Hematopoietic multipotent progenitor cell treated with erythropoietin and hydrocortisone succinate and interleukin-3 and kit ligand, for 8 days (in vitro differentiated cells): ENCODE measurements around the gene MAP3K21.

Experiments
- DNase-seq: peaks from one replicate; pipeline ENCODE4 v3.0.0-alpha.2; 2015

MAP3K21 gene

GRCh38 chr1:233360525-233361102 is 33.1 kb downstream of the MAP3K21 start:
- DNase-seq: no peak

- no peak for DNase-seq
Measured at GRCh38 chr1:233361876-233362275, 34.4 kb downstream of the MAP3K21 start.

DNA sequence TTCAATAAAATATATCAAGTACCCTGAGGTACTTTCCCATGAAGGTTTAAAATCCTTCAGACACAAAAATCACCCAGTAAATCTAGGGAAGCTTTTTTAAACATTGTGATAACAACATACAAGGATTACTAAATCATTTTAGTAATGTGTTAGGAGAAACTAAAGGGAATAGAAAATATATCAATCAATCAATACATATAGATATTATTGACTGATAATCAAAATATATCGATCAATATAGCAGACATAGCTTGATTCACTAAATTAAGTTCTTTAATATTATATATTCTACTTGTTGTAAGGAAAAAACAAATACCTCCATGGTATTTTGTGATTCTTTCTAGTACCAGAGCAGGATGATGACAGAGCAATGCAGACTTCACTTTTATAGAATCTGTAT is 35.2 kb downstream of the MAP3K21 start:
- no peak for DNase-seq

- DNase-seq: no peak
Measured at GRCh38 chr1:233364026-233364425, 36.5 kb downstream of the MAP3K21 start.

DNA sequence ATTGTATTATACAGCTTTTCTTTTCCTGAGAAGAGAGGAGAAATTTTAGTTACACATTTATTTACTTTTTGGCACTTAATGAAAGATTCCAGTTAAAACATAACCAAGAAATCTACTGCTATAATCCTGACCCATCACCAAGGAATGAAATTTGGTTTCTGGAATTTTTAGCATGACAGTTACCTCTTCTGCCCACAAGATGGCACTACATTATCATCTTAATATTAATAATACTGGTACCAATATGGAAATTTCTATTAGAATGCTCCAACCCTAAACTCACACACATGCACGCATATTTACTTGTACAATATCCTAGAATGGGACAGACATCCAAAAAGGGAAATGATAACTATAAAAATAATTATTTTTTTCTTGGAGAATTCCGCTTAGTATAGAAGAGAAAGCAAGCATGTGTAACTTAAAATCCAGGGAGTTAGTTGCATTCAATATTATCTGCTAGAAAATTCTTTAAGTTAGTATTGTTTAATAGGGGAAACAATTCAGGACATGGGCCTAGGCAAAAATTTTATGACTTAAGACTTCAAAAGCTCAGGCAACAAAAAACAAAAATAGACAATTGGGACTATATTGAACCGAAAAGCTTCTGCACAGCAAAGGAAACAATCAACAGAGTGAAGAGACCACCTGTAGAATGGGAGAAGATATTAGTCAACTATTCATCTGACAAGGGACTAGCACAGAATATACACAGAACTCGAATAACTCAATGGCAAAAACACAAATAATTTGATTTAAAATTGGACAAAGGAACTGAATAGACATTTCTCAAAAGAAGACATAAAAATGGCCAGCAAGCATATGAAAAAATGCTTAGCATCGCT is 37.4 kb downstream of the MAP3K21 start:
- DNase-seq: peak; percentile 4

- DNase-seq: no peak
Measured at GRCh38 chr1:233366575-233366974, 39.1 kb downstream of the MAP3K21 start.

- no peak for DNase-seq
Measured at GRCh38 chr1:233367057-233367803, 39.7 kb downstream of the MAP3K21 start.

DNA sequence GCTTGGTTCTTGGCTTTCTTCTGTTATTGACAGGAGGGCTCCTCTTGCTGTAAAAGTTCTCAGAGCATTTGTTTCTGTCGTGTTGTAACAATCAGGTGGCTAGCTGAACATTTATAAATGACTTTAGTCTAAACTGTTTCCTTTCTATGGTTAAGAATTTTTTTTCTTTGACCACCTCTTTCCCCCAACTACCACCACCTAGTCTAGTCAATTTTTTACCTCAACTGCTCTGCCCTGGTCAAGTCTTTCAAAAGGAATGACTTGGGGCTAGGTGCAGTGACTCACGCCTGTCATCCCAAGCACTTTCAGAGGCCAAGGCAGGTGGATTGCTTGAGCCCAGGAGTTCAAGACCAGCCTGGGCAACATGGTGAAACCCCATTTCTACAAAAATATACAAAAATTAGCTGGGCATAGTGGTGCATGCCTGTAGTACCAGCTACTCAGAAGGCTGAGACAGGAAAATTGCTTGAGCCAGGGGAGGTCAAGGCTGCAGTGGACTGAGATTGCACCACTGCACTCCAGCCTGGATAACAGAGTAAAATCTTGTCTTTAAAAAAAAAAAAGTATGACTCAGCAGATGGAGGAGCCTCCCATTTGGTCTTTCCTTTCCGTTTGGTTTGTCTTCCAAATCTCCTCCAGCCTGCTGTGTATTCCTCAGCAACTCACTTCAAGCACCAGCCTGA is 40.7 kb downstream of the MAP3K21 start:
- no peak for DNase-seq

DNA sequence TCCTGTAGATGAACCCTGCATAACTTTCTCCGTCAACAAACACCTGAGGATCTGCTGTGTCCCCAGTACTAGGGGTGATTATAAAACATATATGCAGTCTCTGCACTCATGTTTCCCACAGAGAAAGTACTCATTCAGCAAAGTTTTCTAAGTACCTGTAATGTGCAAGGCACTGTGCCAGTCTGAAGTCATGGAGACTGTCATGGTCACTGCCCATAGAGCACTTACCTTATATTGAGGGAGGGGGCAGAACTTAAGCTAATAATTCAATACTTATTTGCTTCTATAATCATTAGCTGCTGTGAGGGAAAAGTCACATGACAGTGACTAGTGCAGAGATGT is 41.2 kb downstream of the MAP3K21 start:
- no peak for DNase-seq

GRCh38 chr1:233372218-233373120 is 44.9 kb downstream of the MAP3K21 start:
- DNase-seq: no peak

DNA sequence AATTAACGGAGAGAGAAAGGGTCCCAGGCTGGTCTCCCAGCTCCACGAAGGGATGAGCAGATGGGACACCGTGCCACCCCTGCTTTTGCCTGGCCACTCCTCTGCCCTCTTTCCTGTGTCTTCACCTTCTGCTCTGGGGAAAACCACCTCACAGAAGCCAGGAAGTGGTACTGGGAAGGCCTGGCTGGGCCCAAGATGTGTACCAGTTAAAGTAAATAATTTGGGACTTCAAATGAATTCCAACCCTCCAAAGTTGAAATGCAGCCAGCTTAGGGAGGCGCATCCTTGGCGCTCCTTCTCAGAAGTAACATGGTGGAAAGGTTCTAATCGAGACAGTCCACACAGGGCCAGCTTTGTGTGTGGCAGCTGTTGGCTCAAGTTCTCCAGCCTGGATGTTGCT is 45.7 kb downstream of the MAP3K21 start:
- DNase-seq: no peak

- no peak for DNase-seq
Measured at GRCh38 chr1:233375653-233376052, 48.1 kb downstream of the MAP3K21 start.

DNA sequence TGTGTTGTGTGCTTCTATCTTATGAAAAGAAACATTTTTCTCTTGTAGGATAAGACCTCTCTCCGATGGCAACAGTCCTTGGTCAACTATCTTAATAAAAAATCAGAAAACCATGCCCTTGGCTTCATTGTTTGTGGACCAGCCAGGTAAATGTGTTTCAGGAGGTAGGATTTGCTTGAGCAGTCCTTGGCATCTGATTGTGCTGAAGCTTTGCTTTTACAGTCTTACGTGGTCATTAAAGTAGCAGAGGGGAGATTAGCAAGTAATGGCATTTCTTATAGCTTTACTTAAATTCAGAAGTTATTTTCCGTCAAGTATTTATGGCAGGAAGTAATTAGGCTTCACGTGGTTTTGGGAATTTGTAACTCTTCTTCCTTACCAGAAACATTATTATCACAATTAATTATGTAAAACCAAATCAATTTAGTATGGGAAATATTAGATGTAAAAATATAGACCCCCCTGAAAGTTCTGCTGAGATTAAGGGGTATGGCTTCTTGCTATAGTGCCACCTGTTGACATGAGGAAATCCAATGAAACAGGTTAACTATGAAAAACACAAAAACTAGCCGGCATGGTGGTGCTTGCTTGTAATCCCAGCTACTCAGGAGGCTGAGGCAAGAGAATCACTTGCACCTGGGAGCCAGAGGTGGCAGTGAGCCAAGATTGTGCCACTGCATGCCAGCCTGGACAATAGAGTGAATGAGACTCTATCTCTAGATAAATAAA is 49.0 kb downstream of the MAP3K21 start:
- no peak for DNase-seq

DNA sequence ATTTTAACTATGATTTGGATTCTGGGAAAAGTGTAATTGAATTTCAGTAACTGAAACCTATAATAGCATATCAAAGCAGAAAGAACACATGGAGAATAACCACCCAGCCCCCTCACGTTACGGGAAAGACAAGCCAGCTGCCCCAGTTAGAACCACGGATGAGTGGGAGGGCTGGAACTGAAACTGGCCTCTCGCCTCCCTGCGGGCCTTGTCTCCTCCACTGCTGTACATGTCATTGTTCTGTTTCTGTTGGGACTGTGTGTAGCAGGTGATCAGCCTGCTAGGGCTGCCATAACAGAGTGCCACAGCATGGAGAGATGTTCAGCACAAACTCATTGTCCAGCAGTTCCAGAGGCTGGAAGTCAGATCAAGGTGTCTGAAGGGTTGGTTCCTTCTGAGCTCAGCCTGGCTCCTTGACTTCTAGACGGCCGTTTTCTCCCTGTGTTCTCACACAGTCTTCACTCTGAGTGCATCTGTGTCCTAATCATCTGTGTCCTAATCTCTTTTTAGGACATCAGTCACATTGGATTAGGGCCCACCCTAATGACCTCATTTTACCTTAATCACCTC is 52.4 kb downstream of the MAP3K21 start:
- DNase-seq: no peak

GRCh38 chr1:233381806-233382205 is 54.3 kb downstream of the MAP3K21 start:
- DNase-seq: no peak

- no peak for DNase-seq
Measured at GRCh38 chr1:233383984-233384383, 56.5 kb downstream of the MAP3K21 start.

DNA sequence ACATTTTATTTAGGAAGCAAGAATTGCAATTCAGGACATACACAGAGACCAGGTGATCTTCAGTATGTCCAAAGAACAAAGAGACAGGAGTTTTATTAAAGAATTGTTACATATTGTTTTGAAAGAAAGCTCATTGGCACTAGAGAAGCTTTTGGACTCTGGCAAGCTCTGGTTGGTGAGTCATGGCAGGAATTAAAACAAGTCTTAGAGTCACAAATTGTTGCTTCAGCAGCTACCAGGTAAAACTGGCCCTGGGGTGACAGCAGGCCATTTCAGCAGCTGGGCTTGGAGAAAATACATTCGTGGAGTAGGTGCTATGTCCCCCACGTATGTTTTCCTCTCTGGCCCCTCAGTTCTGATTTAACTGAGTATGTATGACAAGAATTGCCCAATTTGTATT is 58.8 kb downstream of the MAP3K21 start:
- no peak for DNase-seq

DNA sequence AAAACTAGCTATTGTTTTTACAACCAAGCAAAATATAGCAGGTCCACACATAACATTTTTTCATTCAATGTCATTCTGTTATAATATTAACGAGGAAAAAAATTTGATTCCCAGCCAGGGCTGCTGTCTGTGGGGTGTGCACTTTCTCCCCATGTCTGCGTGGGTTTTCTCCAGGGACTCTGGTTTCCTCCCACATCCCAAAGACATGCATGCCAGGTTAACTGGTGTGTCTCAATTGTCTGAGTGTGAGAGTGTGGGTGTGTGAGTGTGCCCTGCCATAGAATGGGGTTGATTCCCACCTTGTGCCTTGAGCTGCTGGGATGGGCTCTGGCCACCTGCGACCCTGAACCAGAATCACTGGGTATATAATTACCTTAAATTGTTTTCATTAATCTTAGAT is 60.1 kb downstream of the MAP3K21 start:
- DNase-seq: no peak

GRCh38 chr1:233389169-233389568 is 61.6 kb downstream of the MAP3K21 start:
- DNase-seq: no peak

DNA sequence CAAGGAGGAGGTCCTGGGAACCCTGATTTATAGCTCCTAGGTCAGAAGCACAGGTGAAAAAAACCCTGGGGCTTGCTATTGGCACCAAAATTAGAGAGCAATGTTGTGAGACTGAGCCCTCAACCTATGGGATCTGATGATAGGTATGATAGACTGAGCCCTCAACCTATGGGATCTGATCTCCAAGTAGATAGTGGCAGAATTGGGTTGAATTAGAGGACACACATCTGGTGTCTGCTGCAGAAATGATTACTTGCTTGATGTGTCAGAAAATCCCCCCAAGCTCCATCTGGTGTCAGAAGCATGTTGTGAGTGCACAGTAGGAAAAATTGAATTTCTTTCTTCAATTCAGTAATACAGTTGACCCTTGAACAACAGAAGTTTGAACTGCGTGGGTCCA is 62.4 kb downstream of the MAP3K21 start:
- DNase-seq: no peak
